CD4-positive, alpha-beta memory T cell (primary cell): ENCODE measurements around the gene HPCAL4. TPM values are rescaled to one million over a fixed set of nuclear protein-coding genes. Genes with fewer than 3 reads are reported as not detected.

Source experiments
- CTCF ChIA-PET: fragments of 350-600 bp; sonication (Branson Sonifier 250); formaldehyde crosslinking; loops from one replicate; lab custom pipeline; 2021; ENCODE audit warnings: inconsistent platforms; ENCODE audit not compliant: partially characterized antibody; lab: Charles Lee
- POLR2A ChIA-PET: fragments of 350-600 bp; sonication (Branson Sonifier 250); formaldehyde crosslinking; loops from one replicate; lab custom pipeline; 2021; ENCODE audit not compliant: partially characterized antibody; lab: Charles Lee
- DNase-seq, 5 donors: peaks; one replicate each; pipeline versions ENCODE4 v3.0.0 to v3.0.0-alpha.2; 2020 to 2022; ENCODE audit warnings: mixed read lengths in 1 of 5
- H3K27ac ChIP-seq: one replicate; pipeline ENCODE4 v1.7.0; 2013; ENCODE audit warnings: low read depth, low read length
- H3K27me3 ChIP-seq: 2 replicates; pipeline ENCODE4 v1.7.0; 2013; ENCODE audit warnings: mild to moderate bottlenecking, low read length, moderate library complexity; ENCODE audit not compliant: insufficient read depth
- H3K36me3 ChIP-seq: 2 replicates; pipeline ENCODE4 v1.7.0; 2013; ENCODE audit warnings: mild to moderate bottlenecking, low read length, moderate library complexity; ENCODE audit not compliant: insufficient read depth
- H3K4me1 ChIP-seq: 2 replicates; pipeline ENCODE4 v1.7.0; 2013; ENCODE audit warnings: mild to moderate bottlenecking, low read length, moderate library complexity; ENCODE audit not compliant: insufficient read depth
- H3K4me3 ChIP-seq, 2 donors: one replicate each; pipeline ENCODE4 v1.7.0; 2013; ENCODE audit warnings: low read length in 2 of 2, mild to moderate bottlenecking in 1 of 2
- H3K9me3 ChIP-seq, 2 donors: one replicate each; pipeline ENCODE4 v1.7.0; 2013; ENCODE audit warnings: low read length in 2 of 2, control low read depth in 1 of 2; ENCODE audit not compliant: control insufficient read depth in 1 of 2
- H3K27ac Mint-ChIP-seq, 7 donors: one replicate each; pipeline ENCODE4 v1.8.0; 2020 to 2021; ENCODE audit warnings: mixed read lengths in 7 of 7, mild to moderate bottlenecking in 6 of 7, inconsistent platforms in 3 of 7, moderate library complexity in 3 of 7
- H3K27me3 Mint-ChIP-seq, 2 donors: one replicate each; pipeline ENCODE4 v1.8.0; 2020 to 2021; ENCODE audit warnings: mixed read lengths in 2 of 2
- H3K36me3 Mint-ChIP-seq, 2 donors: one replicate each; pipeline ENCODE4 v1.8.0; 2020 to 2021; ENCODE audit warnings: mixed read lengths in 2 of 2, inconsistent platforms in 1 of 2, mild to moderate bottlenecking in 1 of 2
- H3K4me1 Mint-ChIP-seq, 4 donors: one replicate each; pipeline ENCODE4 v1.8.0; 2020 to 2021; ENCODE audit warnings: mixed read lengths in 4 of 4, mild to moderate bottlenecking in 1 of 4
- H3K4me3 Mint-ChIP-seq, 8 donors: one replicate each; pipeline ENCODE4 v1.8.0; 2020 to 2021; ENCODE audit warnings: mixed read lengths in 8 of 8, mild to moderate bottlenecking in 7 of 8, moderate library complexity in 6 of 8, inconsistent platforms in 3 of 8
- H3K9me3 Mint-ChIP-seq, 8 donors: one replicate each; pipeline ENCODE4 v1.8.0; 2020 to 2021; ENCODE audit warnings: mixed read lengths in 8 of 8, mild to moderate bottlenecking in 5 of 8, inconsistent platforms in 3 of 8, moderate library complexity in 1 of 8
- intact Hi-C: fragments of 100-400 bp; cut with micrococcal nuclease; formaldehyde crosslinking; loops from one replicate; pipeline ENCODE4 v1.15.1; 2023
- polyA plus RNA-seq, 2 donors: library from polyadenylated mRNA; unstranded; fragments of 300-500 nt; fragmentation: Illumina TruSeq; gene quantifications; one replicate each; pipeline ENCODE4 v1.2.3, GENCODE V29; 2021
- total RNA-seq, 2 experiments: library from RNA; stranded (reverse); gene quantifications; one replicate each; pipeline ENCODE4 v1.2.3, GENCODE V29; 2021

Gene HPCAL4
- total and polyA plus RNA-seq, 4 experiments from 2014 or later, result 8.9 to 32.4 (median 20.7) TPM

GRCh38 chr1:39659110-39659509, 32.1 kb downstream of the HPCAL4 start:
- H3K27ac Mint-ChIP-seq, result no peak overlapping the region
- DNase-seq, result no peak
- ChIA-PET POLR2A (interaction anchor here (1.9 kb wide), 1 partner anchor 32 kb away, joined by 6 read pairs; the partner anchor contains the start of gene HPCAL4), CTCF (interaction anchor here (0.8 to 12.4 kb wide), 26 partner anchors 7 to 93 kb away, joined by 3 to 280 read pairs (median 7); partner anchors contain the start of genes HEYL, HPCAL4, NT5C1A and PPIE)
- H3K36me3 Mint-ChIP-seq, result no peaks in the 10 kb centered on the region
- no peak overlapping the region for H3K27ac ChIP-seq
- H3K9me3 Mint-ChIP-seq, result peaks cover 0 to 2% (median 0%) of the 10 kb centered on the region in 8 donors
- H3K36me3 ChIP-seq, result no peaks in the 10 kb centered on the region
- no peaks in the 10 kb centered on the region for H3K27me3 ChIP-seq
- H3K4me1 ChIP-seq, result no peaks in the 10 kb centered on the region
- intact Hi-C loops, result no loop called here
- no peaks in the 10 kb centered on the region for H3K9me3 ChIP-seq
- H3K4me1 Mint-ChIP-seq, result peaks cover 3 to 6% (median 5%) of the 10 kb centered on the region in 4 donors
- peaks cover 0 to 3% of the 10 kb centered on the region in 2 donors for H3K27me3 Mint-ChIP-seq
- H3K4me3 Mint-ChIP-seq, result no peak overlapping the region
- H3K4me3 ChIP-seq, result no peak overlapping the region

- Histone ChIP-seq H3K27me3 (no peaks in the 10 kb centered on the region), H3K9me3 (no peaks in the 10 kb centered on the region), H3K27ac (no peak overlapping the region), H3K36me3 (no peaks in the 10 kb centered on the region), H3K4me3 (peak overlapping the region in 1 of 2 donors; percentile 11), H3K4me1 (peaks cover 5% of the 10 kb centered on the region)
- peak overlapping the region in 2 of 7 donors; percentile 12 to 18 for H3K27ac Mint-ChIP-seq
- POLR2A ChIA-PET, result interaction anchor here (0.6 to 1.9 kb wide), 4 partner anchors 23 to 548 kb away, joined by 3 to 6 read pairs (median 4); partner anchors contain the start of gene HPCAL4
- peaks cover 2 to 7% of the 10 kb centered on the region in 2 donors for H3K27me3 Mint-ChIP-seq
- intact Hi-C loops, result loop anchor here (1.0 kb wide), 3 partner anchors 52 to 560 kb away; no protein-coding TSS in a partner anchor
- CTCF ChIA-PET, result interaction anchor here (0.7 to 12.4 kb wide), 31 partner anchors 9 to 560 kb away, joined by 3 to 280 read pairs (median 6); partner anchors contain the start of genes HEYL, HPCAL4, NT5C1A and PPIE
- H3K4me3 Mint-ChIP-seq, result peak overlapping the region in 3 of 8 donors; percentile 41 to 74 (median 48)
- DNase-seq, result peak; percentile 48 to 60 (median 57)
- H3K9me3 Mint-ChIP-seq, result peaks cover 0 to 2% (median 0%) of the 10 kb centered on the region in 8 donors
- H3K36me3 Mint-ChIP-seq, result no peaks in the 10 kb centered on the region
- peaks cover 4 to 11% (median 8%) of the 10 kb centered on the region in 4 donors for H3K4me1 Mint-ChIP-seq
Observed at GRCh38 chr1:39657923-39658485, 33.2 kb downstream of the HPCAL4 start.

GRCh38 chr1:39657402-39657801, 33.8 kb downstream of the HPCAL4 start:
- Mint-ChIP-seq H3K27ac (no peak overlapping the region), H3K9me3 (peaks cover 0 to 2% (median 0%) of the 10 kb centered on the region in 8 donors), H3K4me1 (peaks cover 4 to 11% (median 8%) of the 10 kb centered on the region in 4 donors), H3K4me3 (no peak overlapping the region), H3K36me3 (no peaks in the 10 kb centered on the region), H3K27me3 (peaks cover 2 to 7% of the 10 kb centered on the region in 2 donors)
- CTCF ChIA-PET, result interaction anchor here (0.7 to 12.4 kb wide), 25 partner anchors 8 to 559 kb away, joined by 3 to 280 read pairs (median 7); partner anchors contain the start of genes HEYL, HPCAL4, NT5C1A and PPIE
- Histone ChIP-seq H3K36me3 (no peaks in the 10 kb centered on the region), H3K27ac (no peak overlapping the region), H3K27me3 (no peaks in the 10 kb centered on the region), H3K4me1 (peaks cover 5% of the 10 kb centered on the region), H3K4me3 (no peak overlapping the region), H3K9me3 (no peaks in the 10 kb centered on the region)
- no peak for DNase-seq
- POLR2A ChIA-PET, result interaction anchor here (0.6 to 1.9 kb wide), 4 partner anchors 23 to 548 kb away, joined by 3 to 6 read pairs (median 4); partner anchors contain the start of gene HPCAL4
- intact Hi-C loops, result no loop called here

DNA sequence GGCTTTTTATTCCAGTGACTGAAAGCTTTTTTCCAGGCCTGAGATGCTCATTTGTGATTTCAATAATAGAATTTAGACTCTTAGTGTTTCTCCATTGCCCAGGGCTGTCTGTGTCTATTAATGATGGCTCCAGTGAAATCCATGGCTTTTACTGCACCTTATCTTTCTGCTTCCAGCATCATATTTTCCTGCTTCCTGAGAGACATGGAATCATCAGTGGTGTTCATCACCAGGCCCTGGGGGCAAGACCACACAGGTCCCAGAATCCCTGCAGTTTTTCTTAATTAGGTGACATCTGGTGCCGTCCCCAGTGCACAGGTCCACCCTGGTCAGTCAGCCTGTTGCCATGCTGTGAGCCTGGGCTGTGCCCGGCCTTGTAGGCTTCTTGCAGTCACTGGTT, 34.8 kb downstream of the HPCAL4 start:
- Mint-ChIP-seq H3K4me3 (no peak overlapping the region), H3K9me3 (peaks cover 0 to 2% (median 0%) of the 10 kb centered on the region in 8 donors), H3K27ac (no peak overlapping the region), H3K36me3 (no peaks in the 10 kb centered on the region), H3K4me1 (peaks cover 4 to 11% (median 8%) of the 10 kb centered on the region in 4 donors), H3K27me3 (peaks cover 2 to 7% of the 10 kb centered on the region in 2 donors)
- ChIA-PET POLR2A (no interaction called here), CTCF (interaction anchor here (0.9 to 12.4 kb wide), 9 partner anchors 12 to 67 kb away, joined by 3 to 280 read pairs (median 13); partner anchors contain the start of genes HEYL and NT5C1A)
- no peaks in the 10 kb centered on the region for H3K36me3 ChIP-seq
- H3K27me3 ChIP-seq, result no peaks in the 10 kb centered on the region
- H3K4me1 ChIP-seq, result peaks cover 5% of the 10 kb centered on the region
- H3K4me3 ChIP-seq, result no peak overlapping the region
- intact Hi-C loops, result no loop called here
- DNase-seq, result no peak
- H3K9me3 ChIP-seq, result no peaks in the 10 kb centered on the region
- H3K27ac ChIP-seq, result no peak overlapping the region

DNA sequence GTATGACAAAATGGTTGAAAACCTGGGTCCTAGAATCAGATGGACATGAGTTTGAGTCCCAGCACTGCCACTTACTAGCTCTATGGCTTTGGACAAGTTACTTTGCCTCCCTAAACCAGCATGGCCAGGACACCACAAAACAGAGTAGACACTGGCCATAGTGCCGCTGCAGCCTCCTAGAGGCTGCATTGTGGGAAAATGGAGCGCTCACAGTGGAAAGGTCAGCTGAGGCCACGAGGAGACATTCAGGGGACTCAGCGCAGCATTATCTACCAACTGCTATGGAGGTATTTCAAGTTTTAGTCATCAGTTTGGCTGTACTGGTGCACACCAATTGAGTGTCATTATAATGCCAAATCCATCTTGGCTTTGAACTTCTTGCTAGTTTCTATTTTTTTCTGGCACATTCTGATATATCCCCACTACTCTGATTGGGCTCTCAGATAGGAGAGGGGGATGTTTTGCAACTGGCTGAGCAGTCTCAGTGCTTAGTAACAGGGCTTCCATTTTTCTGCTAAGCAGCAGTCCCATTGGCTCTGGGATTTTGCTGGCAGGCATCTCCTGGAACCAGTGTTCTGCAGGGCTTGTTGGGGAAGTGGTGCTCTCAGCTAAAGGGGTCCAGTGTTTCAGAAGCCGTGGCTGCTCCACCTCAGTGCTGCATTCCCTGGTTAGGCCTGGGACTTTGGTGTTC, 35.5 kb downstream of the HPCAL4 start:
- Histone ChIP-seq H3K27ac (no peak overlapping the region), H3K36me3 (no peaks in the 10 kb centered on the region), H3K4me3 (no peak overlapping the region), H3K27me3 (no peaks in the 10 kb centered on the region), H3K4me1 (peaks cover 5% of the 10 kb centered on the region), H3K9me3 (no peaks in the 10 kb centered on the region)
- Mint-ChIP-seq H3K27ac (no peak overlapping the region), H3K4me1 (peaks cover 4 to 11% (median 8%) of the 10 kb centered on the region in 4 donors), H3K27me3 (peaks cover 2 to 7% of the 10 kb centered on the region in 2 donors), H3K9me3 (peaks cover 0 to 2% (median 0%) of the 10 kb centered on the region in 8 donors), H3K36me3 (no peaks in the 10 kb centered on the region), H3K4me3 (no peak overlapping the region)
- ChIA-PET POLR2A (no interaction called here), CTCF (interaction anchor here (0.8 to 12.4 kb wide), 9 partner anchors 12 to 67 kb away, joined by 3 to 280 read pairs (median 10); partner anchors contain the start of gene HEYL)
- intact Hi-C loops, result no loop called here
- DNase-seq, result no peak

- peaks cover 4 to 11% (median 8%) of the 10 kb centered on the region in 4 donors for H3K4me1 Mint-ChIP-seq
- Histone ChIP-seq H3K4me1 (peaks cover 5% of the 10 kb centered on the region), H3K27ac (no peak overlapping the region), H3K4me3 (no peak overlapping the region), H3K36me3 (no peaks in the 10 kb centered on the region), H3K27me3 (no peaks in the 10 kb centered on the region), H3K9me3 (no peaks in the 10 kb centered on the region)
- intact Hi-C loops, result no loop called here
- H3K9me3 Mint-ChIP-seq, result peaks cover 0 to 3% (median 0%) of the 10 kb centered on the region in 8 donors
- H3K27ac Mint-ChIP-seq, result no peak overlapping the region
- POLR2A ChIA-PET, result interaction anchor here (1.1 to 1.4 kb wide), 2 partner anchors 18 to 48 kb away, joined by 3 read pairs; partner anchors contain the start of gene NT5C1A
- H3K36me3 Mint-ChIP-seq, result no peaks in the 10 kb centered on the region
- no peak for DNase-seq
- H3K4me3 Mint-ChIP-seq, result no peak overlapping the region
- CTCF ChIA-PET, result interaction anchor here (0.7 to 12.4 kb wide), 13 partner anchors 12 to 556 kb away, joined by 3 to 280 read pairs (median 6); partner anchors contain the start of gene HEYL
- H3K27me3 Mint-ChIP-seq, result peaks cover 2 to 7% of the 10 kb centered on the region in 2 donors
Observed at GRCh38 chr1:39654291-39654690, 36.9 kb downstream of the HPCAL4 start.
